K562 (cell line): ENCODE data around the gene EHD2. TPM values are rescaled to one million over a fixed set of nuclear protein-coding genes. Genes with fewer than 3 reads are reported as not detected.
A peak's percentile ranks its signal among the peaks of the same experiment; 100 is the strongest.

Experiments
- ATAC-seq: fragments of 200-7000 bp; cut with Tn5 transposase; 3 replicates; pipeline ENCODE4 v1.9.1; 2020; ENCODE audit warnings: moderate library complexity
- BruUV-seq: library from RNA; stranded (reverse); fragments of 400-500 nt; replicated peaks from 2 replicates; lab custom pipeline; 2021; lab: Mats Ljungman, UMichigan
- CTCF ChIA-PET: fragments of 300-600 bp; formaldehyde crosslinking; extraction: SDS; loops from one replicate; lab custom pipeline; 2021; ENCODE audit warnings: low intra/inter-chr PET ratio; lab: Yijun Ruan, JAX
- POLR2A ChIA-PET: fragments of 300-600, 350-650 bp; sonication (Branson Sonifier 250); formaldehyde crosslinking; extraction: SDS; loops from one replicate; lab custom pipeline; 2021; ENCODE audit warnings: antibody characterized with exemption, inconsistent platforms; lab: Yijun Ruan, JAX
- DNase-seq, 4 experiments: peaks; one replicate each; pipeline versions ENCODE4 v3.0.0 to v3.0.0-alpha.2; 2011 to 2018; ENCODE audit warnings: low spot score in 3 of 4, mixed read lengths in 3 of 4; ENCODE audit errors: extremely low read depth in 1 of 4
- FAIRE-seq: peaks from 2 replicates; lab custom pipeline; 2011; peaks lifted over from hg19 to GRCh38; lab: Jason Lieb, UNC
- H2AFZ ChIP-seq: 2 replicates; pipeline ENCODE4 v1.6.0; 2011; ENCODE audit warnings: low read depth, low read length, control low read depth, inconsistent platforms
- H3K27ac ChIP-seq: fragments of 200-600 bp; 3 replicates; pipeline ENCODE4 v1.8.0; 2011; ENCODE audit warnings: low read depth, mild to moderate bottlenecking, control low read depth, inconsistent platforms, low read length, moderate library complexity, mixed read lengths; ENCODE audit errors: extremely low read depth
- H3K27me3 ChIP-seq, 2 experiments: fragments of 300-600 bp in 1 of 2; 2 replicates in 1 of 2; 3 replicates in 1 of 2; pipeline versions ENCODE4 v1.6.0 to v1.8.0; 2011; ENCODE audit warnings: inconsistent platforms in 2 of 2, low read length in 2 of 2, mild to moderate bottlenecking in 1 of 2, mixed read lengths in 1 of 2, moderate library complexity in 1 of 2; ENCODE audit not compliant: control insufficient read depth in 2 of 2, insufficient read depth in 2 of 2
- H3K36me3 ChIP-seq: fragments of 300-600 bp; 3 replicates; pipeline ENCODE4 v1.8.0; 2011; ENCODE audit warnings: mild to moderate bottlenecking, low read length, inconsistent platforms; ENCODE audit not compliant: control insufficient read depth, insufficient read depth
- H3K4me1 ChIP-seq, 2 experiments: fragments of 200-600 bp in 1 of 2; replicated peaks in 1 of 2; 2 replicates in 1 of 2; 3 replicates in 1 of 2; pipeline versions ENCODE4 v1.5.1 to v1.8.0; 2011; ENCODE audit warnings: inconsistent platforms in 2 of 2, low read length in 2 of 2, mild to moderate bottlenecking in 1 of 2, mixed read lengths in 1 of 2, moderate library complexity in 1 of 2; ENCODE audit not compliant: control insufficient read depth in 2 of 2, insufficient read depth in 2 of 2
- H3K4me2 ChIP-seq: 2 replicates; pipeline ENCODE4 v1.6.1; 2011; ENCODE audit warnings: low read length, control low read depth, inconsistent platforms, mixed read lengths; ENCODE audit not compliant: insufficient read depth
- H3K4me3 ChIP-seq: fragments of 200-600 bp; sonication (generic), shearing (Covaris generic); 2 replicates; pipeline ENCODE4 v1.5.1; 2016; ENCODE audit warnings: control low read depth, inconsistent platforms
- H3K79me2 ChIP-seq: fragments of 200-600 bp; 3 replicates; pipeline ENCODE4 v1.8.0; 2011; ENCODE audit warnings: low read length, inconsistent platforms; ENCODE audit not compliant: control insufficient read depth, insufficient read depth
- H3K9ac ChIP-seq, 2 experiments: 2 replicates each; pipeline versions ENCODE4 v1.6.0 to v1.6.1; 2011; ENCODE audit warnings: low read depth in 2 of 2, low read length in 2 of 2, control low read depth in 1 of 2, inconsistent platforms in 1 of 2, mild to moderate bottlenecking in 1 of 2, mixed read lengths in 1 of 2; ENCODE audit not compliant: insufficient read depth in 1 of 2
- H3K9me1 ChIP-seq: one replicate; pipeline ENCODE4 v1.6.0; 2011; ENCODE audit warnings: inconsistent platforms, mild to moderate bottlenecking, low read length, moderate library complexity; ENCODE audit not compliant: control insufficient read depth, insufficient read depth
- H3K9me3 ChIP-seq: replicated peaks from 2 replicates; pipeline ENCODE4 v1.5.1; 2011; ENCODE audit warnings: low read depth, low read length, inconsistent platforms; ENCODE audit not compliant: control insufficient read depth, insufficient read depth
- H4K20me1 ChIP-seq: replicated peaks from 2 replicates; pipeline ENCODE4 v1.6.1; 2011; ENCODE audit warnings: low read length, inconsistent platforms, mixed read lengths; ENCODE audit not compliant: control insufficient read depth, insufficient read depth
- IFI16 ChIP-seq: fragments of 250-450 bp; sonication (Bioruptor Pico); IDR thresholded peaks from 2 replicates; pipeline ENCODE4 v2.1.2; 2022; ENCODE audit warnings: mild to moderate bottlenecking, inconsistent platforms
- NFIC ChIP-seq: fragments of 450-650 bp; IDR thresholded peaks from 2 replicates; pipeline ENCODE4 v1.6.1; 2017; ENCODE audit warnings: mild to moderate bottlenecking, inconsistent platforms
- WGBS: fragments of 100-300 bp; shearing (Covaris generic); methylation state at CpG from one replicate; pipeline ENCODE4 v1.1.6; 2016; ENCODE audit warnings: low coverage, mixed read lengths; ENCODE audit not compliant: insufficient coverage; ENCODE audit errors: missing lambda C conversion rate; 5-methylcytosine and 5-hydroxymethylcytosine counted together
- in situ Hi-C: fragments of 300-500 bp; cut with MboI; formaldehyde crosslinking; loops from 4 replicates; pipeline ENCODE4 v1.15.0; 2018; ENCODE audit warnings: inconsistent platforms, mixed read lengths
- intact Hi-C: fragments of 100-400 bp; cut with micrococcal nuclease; formaldehyde crosslinking; loops from 2 replicates; pipeline ENCODE4 v1.14.2; 2022
- polyA plus RNA-seq, 8 experiments: library from polyadenylated mRNA; depleted of rRNA in 4 of 8; stranded (reverse) in 5 of 8; unstranded in 3 of 8; fragments of >200 nt; fragmentation: Nextera tagmentation in 2 of 8; fragmentation: Illumina TruSeq in 1 of 8; extraction: Ambion mirVana in 2 of 8; extraction: Trizol in 1 of 8; gene quantifications; 2 replicates each; pipeline versions ENCODE4 v1.2.1 to v1.2.3, GENCODE V29; 2011 to 2014; ENCODE audit warnings: inconsistent platforms in 1 of 8, missing spikeins in 1 of 8
- total RNA-seq, 7 experiments: library from RNA; depleted of rRNA in 6 of 7; stranded (reverse); fragments of >200 nt in 6 of 7; fragmentation: Illumina TruSeq in 2 of 7; extraction: Trizol in 2 of 7; gene quantifications; 2 replicates each; pipeline versions ENCODE4 v1.2.1 to v1.2.3, GENCODE V29; 2011 to 2021; ENCODE audit warnings: low replicate concordance in 1 of 7
- TF ChIP-seq, protein P1 (sequence below), 2 experiments: fragments of 450-650 bp; IDR thresholded peaks; 2 replicates each; pipeline ENCODE4 v1.6.1; 2018; ENCODE audit warnings: mild to moderate bottlenecking in 2 of 2, low read depth in 1 of 2; ENCODE audit not compliant: partially characterized antibody in 2 of 2
- TF ChIP-seq, protein P2 (sequence below): fragments of 250-450 bp; sonication (Bioruptor Pico); IDR thresholded peaks from 2 replicates; pipeline ENCODE4 v1.4.0; 2020; ENCODE audit warnings: borderline replicate concordance

EHD2 gene
- total and polyA plus RNA-seq, 9 of the 15 experiments (the other 6 are each of a cell fraction or from before 2014, with no cell fraction given) = 1.7 to 32.2 (median 3.0) TPM

DNA sequence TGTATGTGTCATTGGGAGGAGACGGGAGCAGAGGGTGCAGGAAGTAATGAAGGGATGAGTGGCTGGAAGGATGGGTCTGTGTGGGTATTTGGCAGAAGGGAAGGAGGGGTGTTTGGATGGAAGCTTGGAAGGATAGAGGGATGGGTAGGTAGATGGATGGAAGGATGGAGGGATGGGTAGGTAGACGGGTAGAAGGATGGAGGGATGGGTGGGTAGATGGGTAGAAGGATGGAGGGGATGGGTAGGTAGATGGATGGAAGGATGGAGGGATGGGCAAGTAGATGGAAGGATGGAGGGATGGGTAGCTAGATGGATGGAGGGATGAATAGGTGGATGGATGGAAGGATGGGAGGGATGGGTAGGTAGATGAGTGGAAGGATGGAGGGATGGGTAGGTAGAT, 41.7 kb upstream of the EHD2 start:
- 29% methylated on average over 1 of the region's 2 CpGs for WGBS
- ATAC-seq = no peak
- H3K27ac ChIP-seq = no peak overlapping the region
- DNase-seq = no peak
- no peaks in the 10 kb centered on the region for H3K9me3 ChIP-seq
- no peak for FAIRE-seq
- peaks cover 15% of the 10 kb centered on the region; the same call in 1 of the 3 replicates for H3K36me3 ChIP-seq
- TF ChIP-seq IFI16 = no peak
- TF ChIP-seq, all 486 proteins: peak for 0
- BruUV-seq = no TSS peak
- H3K9me1 ChIP-seq = peaks cover 4% of the 10 kb centered on the region
- CTCF ChIA-PET = no interaction called here
- H3K4me1 ChIP-seq = peaks cover 0 to 9% of the 10 kb centered on the region in 2 experiments; a peak in 2 of 5 replicates
- intact Hi-C loops = no loop called here
- H2AFZ ChIP-seq = no peak overlapping the region
- no peaks in the 10 kb centered on the region; the same call in 2 of the 3 replicates for H3K79me2 ChIP-seq
- POLR2A ChIA-PET = interaction anchor here (0.7 kb wide), 1 partner anchor 149 kb away, joined by 3 read pairs; no protein-coding TSS in a partner anchor
- H3K9ac ChIP-seq = no peak overlapping the region
- H4K20me1 ChIP-seq = peaks cover 4% of the 10 kb centered on the region; the same call in 1 of the 2 replicates
- no peaks in the 10 kb centered on the region for H3K27me3 ChIP-seq
- H3K4me3 ChIP-seq = no peak overlapping the region
- no peak overlapping the region for H3K4me2 ChIP-seq
- in situ Hi-C loops = no loop called here

DNA sequence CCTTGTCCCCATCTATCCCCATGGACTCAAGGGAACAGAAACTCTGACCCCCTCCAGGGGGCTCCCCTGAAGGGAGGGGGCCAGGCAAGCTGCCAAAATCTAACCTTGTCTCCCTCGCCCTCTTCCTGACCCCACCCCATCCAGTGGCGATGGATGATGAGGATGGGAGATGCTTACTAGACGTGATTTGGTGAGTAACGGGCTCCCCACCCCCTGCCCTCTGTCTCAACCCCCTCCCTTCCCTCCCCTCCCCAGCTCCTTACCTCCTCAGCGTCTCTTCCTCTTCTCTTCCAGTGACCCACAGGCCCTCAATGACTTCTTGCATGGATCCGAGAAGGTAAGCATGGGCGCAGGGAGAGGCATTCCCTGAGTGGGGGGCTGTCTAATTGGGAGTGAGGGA, 39.8 kb upstream of the EHD2 start:
- TF ChIP-seq, protein P1, sequence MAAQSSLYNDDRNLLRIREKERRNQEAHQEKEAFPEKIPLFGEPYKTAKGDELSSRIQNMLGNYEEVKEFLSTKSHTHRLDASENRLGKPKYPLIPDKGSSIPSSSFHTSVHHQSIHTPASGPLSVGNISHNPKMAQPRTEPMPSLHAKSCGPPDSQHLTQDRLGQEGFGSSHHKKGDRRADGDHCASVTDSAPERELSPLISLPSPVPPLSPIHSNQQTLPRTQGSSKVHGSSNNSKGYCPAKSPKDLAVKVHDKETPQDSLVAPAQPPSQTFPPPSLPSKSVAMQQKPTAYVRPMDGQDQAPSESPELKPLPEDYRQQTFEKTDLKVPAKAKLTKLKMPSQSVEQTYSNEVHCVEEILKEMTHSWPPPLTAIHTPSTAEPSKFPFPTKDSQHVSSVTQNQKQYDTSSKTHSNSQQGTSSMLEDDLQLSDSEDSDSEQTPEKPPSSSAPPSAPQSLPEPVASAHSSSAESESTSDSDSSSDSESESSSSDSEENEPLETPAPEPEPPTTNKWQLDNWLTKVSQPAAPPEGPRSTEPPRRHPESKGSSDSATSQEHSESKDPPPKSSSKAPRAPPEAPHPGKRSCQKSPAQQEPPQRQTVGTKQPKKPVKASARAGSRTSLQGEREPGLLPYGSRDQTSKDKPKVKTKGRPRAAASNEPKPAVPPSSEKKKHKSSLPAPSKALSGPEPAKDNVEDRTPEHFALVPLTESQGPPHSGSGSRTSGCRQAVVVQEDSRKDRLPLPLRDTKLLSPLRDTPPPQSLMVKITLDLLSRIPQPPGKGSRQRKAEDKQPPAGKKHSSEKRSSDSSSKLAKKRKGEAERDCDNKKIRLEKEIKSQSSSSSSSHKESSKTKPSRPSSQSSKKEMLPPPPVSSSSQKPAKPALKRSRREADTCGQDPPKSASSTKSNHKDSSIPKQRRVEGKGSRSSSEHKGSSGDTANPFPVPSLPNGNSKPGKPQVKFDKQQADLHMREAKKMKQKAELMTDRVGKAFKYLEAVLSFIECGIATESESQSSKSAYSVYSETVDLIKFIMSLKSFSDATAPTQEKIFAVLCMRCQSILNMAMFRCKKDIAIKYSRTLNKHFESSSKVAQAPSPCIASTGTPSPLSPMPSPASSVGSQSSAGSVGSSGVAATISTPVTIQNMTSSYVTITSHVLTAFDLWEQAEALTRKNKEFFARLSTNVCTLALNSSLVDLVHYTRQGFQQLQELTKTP (IDR thresholded peaks at IDR 0.05; ENCODE audit: low read depth in 1 of 2, partially characterized antibody in 2 of 2) = no peak
- TF ChIP-seq, protein P2, sequence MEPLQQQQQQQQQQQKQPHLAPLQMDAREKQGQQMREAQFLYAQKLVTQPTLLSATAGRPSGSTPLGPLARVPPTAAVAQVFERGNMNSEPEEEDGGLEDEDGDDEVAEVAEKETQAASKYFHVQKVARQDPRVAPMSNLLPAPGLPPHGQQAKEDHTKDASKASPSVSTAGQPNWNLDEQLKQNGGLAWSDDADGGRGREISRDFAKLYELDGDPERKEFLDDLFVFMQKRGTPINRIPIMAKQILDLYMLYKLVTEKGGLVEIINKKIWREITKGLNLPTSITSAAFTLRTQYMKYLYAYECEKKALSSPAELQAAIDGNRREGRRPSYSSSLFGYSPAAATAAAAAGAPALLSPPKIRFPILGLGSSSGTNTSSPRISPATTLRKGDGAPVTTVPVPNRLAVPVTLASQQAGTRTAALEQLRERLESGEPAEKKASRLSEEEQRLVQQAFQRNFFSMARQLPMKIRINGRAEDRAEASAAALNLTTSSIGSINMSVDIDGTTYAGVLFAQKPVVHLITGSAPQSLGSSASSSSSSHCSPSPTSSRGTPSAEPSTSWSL = no peak
- 0 out of 2 replicates have a peak, but pooled peaks have one; percentile 8 for TF ChIP-seq NFIC
- Histone ChIP-seq H3K4me1 (peaks cover 0 to 6% of the 10 kb centered on the region in 2 experiments; a peak in 2 of 5 replicates), H3K9ac (no peak overlapping the region), H3K27ac (no peak overlapping the region), H3K36me3 (peaks cover 19% of the 10 kb centered on the region; the same call in 1 of the 3 replicates), H3K4me2 (no peak overlapping the region), H3K9me1 (peaks cover 4% of the 10 kb centered on the region), H3K79me2 (no peaks in the 10 kb centered on the region; the same call in 2 of the 3 replicates), H3K4me3 (no peak overlapping the region), H4K20me1 (no peaks in the 10 kb centered on the region), H3K9me3 (no peaks in the 10 kb centered on the region), H2AFZ (no peak overlapping the region), H3K27me3 (no peaks in the 10 kb centered on the region)
- in situ Hi-C loops = no loop called here
- ATAC-seq (no peak), DNase-seq (no peak), FAIRE-seq (no peak)
- intact Hi-C loops = no loop called here
- WGBS = 81% methylated on average over 4 of the region's 7 CpGs
- BruUV-seq = no TSS peak
- ChIA-PET POLR2A (no interaction called here), CTCF (no interaction called here)
